Renal pelvis (tissue), 12 donors: ENCODE data around the gene ARL17B. TPM values are rescaled to one million over a fixed set of nuclear protein-coding genes. Genes with fewer than 3 reads are reported as not detected.
"Not testable (repeated sequence)": the region's sequence is repeated elsewhere in the genome, so short reads cannot be mapped to it uniquely, and the experiment has no call there.

Experiments
- DNase-seq: peaks from one replicate; pipeline ENCODE4 v3.0.0-alpha.2; 2013
- long read RNA-seq, 16 experiments: transcript quantifications; one replicate each; lab custom pipeline, GENCODE V29; 2026
- polyA plus RNA-seq, 3 donors: library from polyadenylated mRNA; unstranded; fragments of 120-200 nt; gene quantifications; one replicate each; pipeline ENCODE4 v1.2.1, GENCODE V29; 2013; ENCODE audit not compliant: insufficient read length in 3 of 3

The ARL17B gene
- polyA plus RNA-seq = 10 to 100 TPM in 2 of 3 donors, 1 to 10 TPM in 1; 9.9 to 19.3 (median 17.9) TPM
- long read RNA-seq, donor 1 = 0 reads
- long read RNA-seq, donor 2, partial matches to known transcripts = 0 of 2 reads
- long read RNA-seq, donor 2, other reads (novel, unspliced or antisense) = 0 of 2 reads
- long read RNA-seq, donor 3, partial matches to known transcripts = 0 of 6 reads
- long read RNA-seq, donor 3, other reads (novel, unspliced or antisense) = 0 of 6 reads
- long read RNA-seq, donor 4, transcript ARL17B-202 (4 exons, 743 nt) = major isoform, 9 of 16 reads
- long read RNA-seq, donor 4, partial matches to known transcripts = 7 of 16 reads
- long read RNA-seq, donor 4, other reads (novel, unspliced or antisense) = 0 of 16 reads
- long read RNA-seq, donor 5, partial matches to known transcripts = 0 of 1 reads
- long read RNA-seq, donor 5, other reads (novel, unspliced or antisense) = 0 of 1 reads
- long read RNA-seq, donor 6, transcript ARL17B-202 (4 exons, 743 nt) = major isoform, 6 of 12 reads
- long read RNA-seq, donor 6, partial matches to known transcripts = 5 of 12 reads
- long read RNA-seq, donor 6, other reads (novel, unspliced or antisense) = 0 of 12 reads
- long read RNA-seq, donor 7, partial matches to known transcripts = 0 of 5 reads
- long read RNA-seq, donor 7, other reads (novel, unspliced or antisense) = 0 of 5 reads
- long read RNA-seq, donor 8, partial matches to known transcripts = 0 of 3 reads
- long read RNA-seq, donor 8, other reads (novel, unspliced or antisense) = 0 of 3 reads
- long read RNA-seq, donor 9, transcript ARL17B-202 (4 exons, 743 nt) = major isoform, 7 of 7 reads
- long read RNA-seq, donor 9, partial matches to known transcripts = 0 of 7 reads
- long read RNA-seq, donor 9, other reads (novel, unspliced or antisense) = 0 of 7 reads
- long read RNA-seq, donor 10, partial matches to known transcripts = 7 of 8 reads
- long read RNA-seq, donor 10, other reads (novel, unspliced or antisense) = 0 of 8 reads
- long read RNA-seq, donor 11, partial matches to known transcripts = 0 of 4 reads
- long read RNA-seq, donor 11, other reads (novel, unspliced or antisense) = 0 of 4 reads
- long read RNA-seq, donor 12, transcript ARL17B-202 (4 exons, 743 nt) = major isoform, 23 of 64 reads
- long read RNA-seq, donor 12, partial matches to known transcripts = 31 of 64 reads
- long read RNA-seq, donor 12, other reads (novel, unspliced or antisense) = 8 of 64 reads
- long read RNA-seq, donor 13, partial matches to known transcripts = 0 of 5 reads
- long read RNA-seq, donor 13, other reads (novel, unspliced or antisense) = 0 of 5 reads
- long read RNA-seq, donor 14 = 0 reads
- long read RNA-seq, donor 15 = 0 reads
- long read RNA-seq, donor 16, partial matches to known transcripts = 0 of 6 reads
- long read RNA-seq, donor 16, other reads (novel, unspliced or antisense) = 0 of 6 reads

- not testable (repeated sequence) for DNase-seq
Measured at GRCh38 chr17:46361755-46362154, at the start of gene ARL17B. Gene ARL17B, minus strand, starts transcription at chr17:46361766. Its CDS starts 3,369 bp downstream, at chr17:46358397.

GRCh38 chr17:46409864-46410263 lies 48.3 kb upstream of the ARL17B start:
- DNase-seq = not testable (repeated sequence)

GRCh38 chr17:46407155-46407554 lies 45.6 kb upstream of the ARL17B start:
- not testable (repeated sequence) for DNase-seq

- DNase-seq = not testable (repeated sequence)
Measured at GRCh38 chr17:46401033-46401787, 39.6 kb upstream of the ARL17B start.

- not testable (repeated sequence) for DNase-seq
Measured at GRCh38 chr17:46400543-46400942, 39.0 kb upstream of the ARL17B start.

GRCh38 chr17:46399993-46400392 lies 38.4 kb upstream of the ARL17B start:
- DNase-seq = not testable (repeated sequence)

GRCh38 chr17:46396292-46396691 lies 34.7 kb upstream of the ARL17B start:
- not testable (repeated sequence) for DNase-seq

GRCh38 chr17:46393702-46394101 lies 32.1 kb upstream of the ARL17B start:
- DNase-seq = not testable (repeated sequence)

- DNase-seq = not testable (repeated sequence)
Measured at GRCh38 chr17:46385491-46385890, 23.9 kb upstream of the ARL17B start.

- DNase-seq = not testable (repeated sequence)
Measured at GRCh38 chr17:46383118-46383517, 21.6 kb upstream of the ARL17B start.

- not testable (repeated sequence) for DNase-seq
Measured at GRCh38 chr17:46373418-46373817, 11.9 kb upstream of the ARL17B start.

GRCh38 chr17:46372236-46373229 lies 11.0 kb upstream of the ARL17B start:
- not testable (repeated sequence) for DNase-seq

- not testable (repeated sequence) for DNase-seq
Measured at GRCh38 chr17:46367520-46367919, 6.0 kb upstream of the ARL17B start.

- DNase-seq = not testable (repeated sequence)
Measured at GRCh38 chr17:46361145-46361735, 326 bp downstream of the ARL17B start.

GRCh38 chr17:46353856-46354255 lies 7.7 kb downstream of the ARL17B start:
- not testable (repeated sequence) for DNase-seq

GRCh38 chr17:46349060-46349459 lies 12.5 kb downstream of the ARL17B start:
- DNase-seq = not testable (repeated sequence)

GRCh38 chr17:46348345-46348744 lies 13.2 kb downstream of the ARL17B start:
- DNase-seq = not testable (repeated sequence)

- not testable (repeated sequence) for DNase-seq
Measured at GRCh38 chr17:46342131-46342530, 19.4 kb downstream of the ARL17B start.

GRCh38 chr17:46341220-46341619 lies 20.3 kb downstream of the ARL17B start:
- not testable (repeated sequence) for DNase-seq
